Subcutaneous adipose tissue (tissue), 4 donors: ENCODE results near the gene KIFC3. TPM values are rescaled to one million over a fixed set of nuclear protein-coding genes. Genes with fewer than 3 reads are reported as not detected.

ENCODE experiments used
- CTCF ChIP-seq: fragments of 450-650 bp; IDR thresholded peaks from one replicate; pipeline ENCODE4 v1.5.1; 2016; ENCODE audit warnings: low read depth, mild to moderate bottlenecking, control low read depth, antibody characterized with exemption, moderate library complexity
- total RNA-seq, 4 donors: library from RNA; depleted of rRNA; stranded (reverse); fragments of >200 nt; gene quantifications; one replicate each; pipeline ENCODE4 v1.1.0, GENCODE V29; 2016

The KIFC3 gene
- total RNA-seq, 4 donors from 2014 or later = 17.9 to 58.8 (median 28.7) TPM

- no peak for TF ChIP-seq CTCF
Measured at GRCh38 chr16:57828272-57829161, 26.2 kb upstream of the KIFC3 start.

- no peak for TF ChIP-seq CTCF
Measured at GRCh38 chr16:57826706-57827625, 24.7 kb upstream of the KIFC3 start.

- no peak for TF ChIP-seq CTCF
Measured at GRCh38 chr16:57826052-57826451, 23.8 kb upstream of the KIFC3 start.

GRCh38 chr16:57825298-57826044, 23.2 kb upstream of the KIFC3 start:
- TF ChIP-seq CTCF = no peak

- no peak for TF ChIP-seq CTCF
Measured at GRCh38 chr16:57824888-57825287, 22.6 kb upstream of the KIFC3 start.

- no peak for TF ChIP-seq CTCF
Measured at GRCh38 chr16:57823836-57824235, 21.5 kb upstream of the KIFC3 start.

- TF ChIP-seq CTCF = no peak
Measured at GRCh38 chr16:57822856-57823255, 20.6 kb upstream of the KIFC3 start.
